ENCODE data around the gene NACC1.
A peak's percentile ranks its signal among the peaks of the same experiment; 100 is the strongest.

The NACC1 gene

GRCh38 chr19:13172346-13173138 is 54.5 kb downstream of the NACC1 start (continued):
- TF ChIP-seq AEBP2 (tag by site-specific recombination; IDR thresholded peaks at IDR 0.05; ENCODE audit: borderline replicate concordance), result no peak
- no peak for TF ChIP-seq ZNF341 (tag by site-specific recombination; IDR thresholded peaks at IDR 0.05; ENCODE audit: low read depth)
- peak; percentile 66 for TF ChIP-seq ZNF366 (tag by site-specific recombination; conservative IDR thresholded peaks at IDR 0.05)
- TF ChIP-seq ZNF629 (tag by site-specific recombination; IDR thresholded peaks at IDR 0.05), result 0 out of 2 replicates have a peak, but pooled peaks have one; percentile 41

GRCh38 chr19:13173139-13173737 is 55.2 kb downstream of the NACC1 start:
- Histone ChIP-seq H3K4me3 (ENCODE audit: low read depth, low read length) (no peak overlapping the region), H3K4me1 (ENCODE audit: control insufficient read depth, insufficient read depth, low read length) (peaks cover 7% of the 10 kb centered on the region), H3K36me3 (ENCODE audit: control insufficient read depth in 2 of 2, insufficient read depth in 1 of 2, low read length in 2 of 2) (no peaks in the 10 kb centered on the region), H3K27ac (ENCODE audit: extremely low read depth, low read depth, low read length) (no peak overlapping the region), H3K9me3 (ENCODE audit: control insufficient read depth, insufficient read depth, low read depth, low read length) (no peaks in the 10 kb centered on the region)
- POLR2A ChIA-PET, result interaction anchor here (1.2 to 1.4 kb wide), 2 partner anchors 18 to 20 kb away, joined by 3 to 4 read pairs; no protein-coding TSS in a partner anchor
- CTCF ChIA-PET, result interaction anchor here (0.6 to 1.0 kb wide), 3 partner anchors 19 to 40 kb away, joined by 3 to 6 read pairs (median 3); no protein-coding TSS in a partner anchor
- TF ChIP-seq ZNF394 (tag by site-specific recombination; IDR thresholded peaks at IDR 0.05; ENCODE audit: borderline replicate concordance) (no peak), SCRT2 (tag by site-specific recombination; IDR thresholded peaks at IDR 0.05) (no peak), ZNF837 (tag by site-specific recombination; IDR thresholded peaks at IDR 0.05) (no peak), ZBTB8A (tag by site-specific recombination; IDR thresholded peaks at IDR 0.05) (no peak), ZNF660 (tag by site-specific recombination; IDR thresholded peaks at IDR 0.05) (no peak), PRDM10 (tag by site-specific recombination; IDR thresholded peaks at IDR 0.05) (no peak), ZNF341 (tag by site-specific recombination; IDR thresholded peaks at IDR 0.05; ENCODE audit: low read depth) (no peak), PATZ1 (tag by site-specific recombination; IDR thresholded peaks at IDR 0.05) (no peak), ZSCAN4 (tag by site-specific recombination; IDR thresholded peaks at IDR 0.05) (no peak)
